PFSK-1 (cell line): ENCODE data around the gene LAMA3.

ENCODE experiments used
- FOXP2 ChIP-seq: optimal IDR thresholded peaks from 2 replicates; pipeline ENCODE3; 2011; ENCODE audit warnings: borderline replicate concordance, control low read depth, inconsistent platforms; ENCODE audit not compliant: insufficient read depth; ENCODE audit errors: extremely low read length, extremely low read depth
- POLR2AphosphoS5 ChIP-seq: IDR thresholded peaks from 2 replicates; pipeline ENCODE4 v1.6.1; 2012; ENCODE audit warnings: low read depth, mild to moderate bottlenecking, control low read depth, low read length, moderate library complexity
- SIN3A ChIP-seq: IDR thresholded peaks from 2 replicates; pipeline ENCODE4 v1.6.1; 2012; ENCODE audit warnings: mild to moderate bottlenecking, low read length, moderate library complexity, borderline replicate concordance; ENCODE audit not compliant: insufficient read depth
- TAF1 ChIP-seq: IDR thresholded peaks from 2 replicates; pipeline ENCODE4 v1.6.1; 2012; ENCODE audit warnings: low read length, control low read depth, borderline replicate concordance; ENCODE audit not compliant: insufficient read depth
- TF ChIP-seq, protein P1 (sequence below), 2 experiments: IDR thresholded peaks; 2 replicates each; pipeline versions ENCODE4 v1.6.1 to v1.8.0; 2011 to 2012; ENCODE audit warnings: low read depth in 2 of 2, low read length in 2 of 2, control low read depth in 1 of 2, inconsistent platforms in 1 of 2, mild to moderate bottlenecking in 1 of 2, moderate library complexity in 1 of 2; ENCODE audit not compliant: insufficient read depth in 1 of 2

LAMA3 gene

DNA sequence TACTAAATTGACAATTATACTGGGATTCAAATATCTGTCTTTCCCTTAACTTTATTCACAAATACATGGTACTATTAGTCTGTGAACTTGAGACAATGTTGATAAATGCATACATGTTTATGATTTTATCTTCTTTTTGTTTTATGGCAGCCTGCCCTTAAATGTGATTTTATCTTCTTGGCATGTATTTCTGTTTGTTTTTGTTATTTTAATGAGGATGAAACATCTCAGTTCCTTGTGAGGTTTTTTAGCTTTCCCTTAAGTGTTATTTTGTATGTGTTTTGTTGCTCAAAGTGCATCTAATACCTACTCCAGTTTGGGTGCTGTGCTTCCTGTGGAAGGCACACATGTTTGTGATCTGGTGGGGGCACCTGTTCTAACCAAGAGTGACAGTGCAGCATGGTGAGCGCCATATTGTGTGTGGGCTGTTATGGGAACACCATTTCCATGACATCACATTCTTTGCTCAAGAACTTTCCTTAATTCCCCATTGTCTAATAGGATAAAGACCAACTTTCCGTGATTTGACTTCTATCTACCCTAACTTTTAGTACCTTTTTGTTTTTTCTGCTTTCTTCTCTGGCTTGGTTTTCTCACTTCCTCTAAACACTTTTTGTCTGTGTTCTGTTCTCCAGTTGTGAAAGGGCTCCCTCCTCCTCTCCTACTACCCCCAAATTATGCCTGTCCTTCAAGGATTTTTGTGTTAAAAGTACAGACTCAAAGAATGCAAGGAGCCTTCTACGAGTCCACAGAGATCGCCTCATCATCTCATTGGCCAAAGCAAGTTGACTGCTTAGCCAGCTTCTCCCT lies 163.2 kb downstream of the LAMA3 start:
- TF ChIP-seq SIN3A (no peak), FOXP2 (no peak), TAF1 (no peak), POLR2AphosphoS5 (no peak)
- TF ChIP-seq, protein P1, sequence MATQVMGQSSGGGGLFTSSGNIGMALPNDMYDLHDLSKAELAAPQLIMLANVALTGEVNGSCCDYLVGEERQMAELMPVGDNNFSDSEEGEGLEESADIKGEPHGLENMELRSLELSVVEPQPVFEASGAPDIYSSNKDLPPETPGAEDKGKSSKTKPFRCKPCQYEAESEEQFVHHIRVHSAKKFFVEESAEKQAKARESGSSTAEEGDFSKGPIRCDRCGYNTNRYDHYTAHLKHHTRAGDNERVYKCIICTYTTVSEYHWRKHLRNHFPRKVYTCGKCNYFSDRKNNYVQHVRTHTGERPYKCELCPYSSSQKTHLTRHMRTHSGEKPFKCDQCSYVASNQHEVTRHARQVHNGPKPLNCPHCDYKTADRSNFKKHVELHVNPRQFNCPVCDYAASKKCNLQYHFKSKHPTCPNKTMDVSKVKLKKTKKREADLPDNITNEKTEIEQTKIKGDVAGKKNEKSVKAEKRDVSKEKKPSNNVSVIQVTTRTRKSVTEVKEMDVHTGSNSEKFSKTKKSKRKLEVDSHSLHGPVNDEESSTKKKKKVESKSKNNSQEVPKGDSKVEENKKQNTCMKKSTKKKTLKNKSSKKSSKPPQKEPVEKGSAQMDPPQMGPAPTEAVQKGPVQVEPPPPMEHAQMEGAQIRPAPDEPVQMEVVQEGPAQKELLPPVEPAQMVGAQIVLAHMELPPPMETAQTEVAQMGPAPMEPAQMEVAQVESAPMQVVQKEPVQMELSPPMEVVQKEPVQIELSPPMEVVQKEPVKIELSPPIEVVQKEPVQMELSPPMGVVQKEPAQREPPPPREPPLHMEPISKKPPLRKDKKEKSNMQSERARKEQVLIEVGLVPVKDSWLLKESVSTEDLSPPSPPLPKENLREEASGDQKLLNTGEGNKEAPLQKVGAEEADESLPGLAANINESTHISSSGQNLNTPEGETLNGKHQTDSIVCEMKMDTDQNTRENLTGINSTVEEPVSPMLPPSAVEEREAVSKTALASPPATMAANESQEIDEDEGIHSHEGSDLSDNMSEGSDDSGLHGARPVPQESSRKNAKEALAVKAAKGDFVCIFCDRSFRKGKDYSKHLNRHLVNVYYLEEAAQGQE (IDR thresholded peaks at IDR 0.05; ENCODE audit: insufficient read depth in 1 of 2, low read depth in 2 of 2, low read length in 2 of 2), result no peak

GRCh38 chr18:23853448-23854195 lies 164.4 kb downstream of the LAMA3 start:
- TF ChIP-seq FOXP2, result no peak
- no peak for TF ChIP-seq TAF1
- TF ChIP-seq, protein P1 (IDR thresholded peaks at IDR 0.05; ENCODE audit: insufficient read depth in 1 of 2, low read depth in 2 of 2, low read length in 2 of 2), result no peak
- TF ChIP-seq POLR2AphosphoS5, result no peak
- TF ChIP-seq SIN3A, result no peak

DNA sequence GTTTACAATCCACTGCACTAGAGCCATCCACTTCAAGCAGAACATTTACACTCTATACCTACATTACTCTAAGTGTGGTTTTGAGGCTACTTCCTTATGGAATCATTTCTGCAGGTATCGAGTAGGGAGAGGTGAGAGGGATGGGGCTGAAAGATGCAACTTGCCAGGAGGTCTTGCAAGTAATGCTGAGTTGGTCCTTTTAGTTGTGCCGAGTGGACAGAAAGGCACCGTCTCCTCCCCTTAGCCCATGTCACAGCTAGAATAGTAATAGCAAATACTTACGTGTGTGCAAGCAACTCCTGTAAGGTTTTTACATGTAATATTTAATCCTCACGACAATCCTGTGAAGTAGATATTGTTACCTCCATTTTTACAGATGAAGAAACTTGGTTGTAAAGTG lies 166.5 kb downstream of the LAMA3 start:
- TF ChIP-seq POLR2AphosphoS5 (no peak), SIN3A (no peak), TAF1 (no peak), FOXP2 (no peak)
- TF ChIP-seq, protein P1 (IDR thresholded peaks at IDR 0.05; ENCODE audit: insufficient read depth in 1 of 2, low read depth in 2 of 2, low read length in 2 of 2), result no peak

DNA sequence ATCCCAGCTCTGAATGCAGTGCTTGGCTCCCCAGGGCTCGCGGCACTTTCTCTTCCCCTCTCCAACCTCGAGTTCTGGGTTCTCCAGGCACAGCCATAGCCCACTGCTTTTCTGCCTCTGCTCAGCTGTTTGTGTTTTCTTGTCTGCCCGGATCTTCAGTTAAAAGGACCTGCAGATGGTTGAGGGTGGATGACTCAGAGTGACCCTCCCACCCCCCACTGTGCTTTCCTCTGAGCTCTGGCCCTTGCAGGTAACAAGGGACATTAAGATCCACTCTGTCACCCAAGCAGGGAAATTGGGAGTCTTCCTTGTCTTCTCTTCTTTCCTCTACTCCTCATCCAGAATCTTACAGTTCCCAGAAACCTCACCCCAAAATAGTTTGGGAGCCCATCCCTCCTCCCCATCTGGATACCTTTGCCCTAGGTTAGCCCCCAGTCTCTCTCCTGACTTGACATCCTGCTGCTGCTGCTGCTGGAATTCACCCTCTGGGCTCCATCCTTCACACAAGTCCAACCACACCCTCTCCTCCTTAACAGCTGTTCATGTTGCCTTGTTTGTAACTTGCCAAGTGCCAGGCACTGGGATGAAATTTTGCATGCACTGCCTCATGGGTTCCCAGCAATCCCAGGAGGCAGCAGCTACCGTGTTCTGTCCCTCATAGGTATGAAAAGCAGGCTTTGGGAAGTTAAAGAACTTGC lies 167.4 kb downstream of the LAMA3 start:
- TF ChIP-seq TAF1 (no peak), FOXP2 (no peak), POLR2AphosphoS5 (no peak), SIN3A (no peak)
- TF ChIP-seq, protein P1 (IDR thresholded peaks at IDR 0.05; ENCODE audit: insufficient read depth in 1 of 2, low read depth in 2 of 2, low read length in 2 of 2), result no peak
